ENCODE results near the gene GPC5. TPM values are rescaled to one million over a fixed set of nuclear protein-coding genes. Genes with fewer than 3 reads are reported as not detected.

The GPC5 gene
- total RNA-seq, 1 experiment from 2014 or later: 0.21 TPM

DNA sequence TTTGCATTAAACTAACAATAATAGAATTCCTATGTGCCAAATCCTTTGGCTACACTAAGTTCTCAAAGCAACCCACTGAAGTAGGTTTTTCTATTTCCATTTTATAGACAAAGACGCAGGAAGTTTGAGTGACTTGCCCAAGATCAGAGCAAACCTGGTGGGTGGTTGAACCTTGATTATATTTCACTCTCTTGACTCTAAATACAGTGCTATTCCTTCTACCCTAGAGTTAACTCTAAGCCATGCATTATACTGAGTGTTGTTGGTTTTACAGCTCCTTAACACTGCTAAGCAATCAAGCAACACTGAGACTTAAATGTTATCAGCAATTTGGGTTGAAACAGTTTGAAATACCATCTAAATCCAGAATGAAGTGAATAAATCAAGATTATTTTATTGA is 1014.6 kb downstream of the GPC5 start:
- Histone ChIP-seq H3K4me1 (ENCODE audit: insufficient read depth, low read length, poor library complexity, severe bottlenecking) (no peaks in the 10 kb centered on the region), H3K27me3 (replicated peaks; ENCODE audit: insufficient read depth, low read depth, low read length, poor library complexity) (no peaks in the 10 kb centered on the region), H3K9me3 (ENCODE audit: low read depth, low read length, poor library complexity, severe bottlenecking) (no peaks in the 10 kb centered on the region), H3K4me3 (ENCODE audit: low read depth, low read length, poor library complexity, severe bottlenecking) (no peak overlapping the region), H3K27ac (ENCODE audit: low read depth, low read length, poor library complexity, severe bottlenecking) (no peak overlapping the region), H3K36me3 (ENCODE audit: insufficient read depth, low read length, poor library complexity, severe bottlenecking) (no peaks in the 10 kb centered on the region)
- ChIA-PET POLR2A (ENCODE audit: low non-redundant PET) (no interaction called here), CTCF (no interaction called here)
- no TSS peak for BruUV-seq (replicated peaks)
- TF ChIP-seq, protein P1, sequence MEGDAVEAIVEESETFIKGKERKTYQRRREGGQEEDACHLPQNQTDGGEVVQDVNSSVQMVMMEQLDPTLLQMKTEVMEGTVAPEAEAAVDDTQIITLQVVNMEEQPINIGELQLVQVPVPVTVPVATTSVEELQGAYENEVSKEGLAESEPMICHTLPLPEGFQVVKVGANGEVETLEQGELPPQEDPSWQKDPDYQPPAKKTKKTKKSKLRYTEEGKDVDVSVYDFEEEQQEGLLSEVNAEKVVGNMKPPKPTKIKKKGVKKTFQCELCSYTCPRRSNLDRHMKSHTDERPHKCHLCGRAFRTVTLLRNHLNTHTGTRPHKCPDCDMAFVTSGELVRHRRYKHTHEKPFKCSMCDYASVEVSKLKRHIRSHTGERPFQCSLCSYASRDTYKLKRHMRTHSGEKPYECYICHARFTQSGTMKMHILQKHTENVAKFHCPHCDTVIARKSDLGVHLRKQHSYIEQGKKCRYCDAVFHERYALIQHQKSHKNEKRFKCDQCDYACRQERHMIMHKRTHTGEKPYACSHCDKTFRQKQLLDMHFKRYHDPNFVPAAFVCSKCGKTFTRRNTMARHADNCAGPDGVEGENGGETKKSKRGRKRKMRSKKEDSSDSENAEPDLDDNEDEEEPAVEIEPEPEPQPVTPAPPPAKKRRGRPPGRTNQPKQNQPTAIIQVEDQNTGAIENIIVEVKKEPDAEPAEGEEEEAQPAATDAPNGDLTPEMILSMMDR (conservative IDR thresholded peaks at IDR 0.05; ENCODE audit: low read depth, low read length): no peak
- no peak for TF ChIP-seq EZH2 (IDR thresholded peaks at IDR 0.05; ENCODE audit: borderline replicate concordance, low read depth, low read length, poor library complexity, severe bottlenecking)
- intact Hi-C loops (cut with micrococcal nuclease; ENCODE audit: unreplicated experiment): no loop called here
- DNase-seq (ENCODE audit: low spot score): no peak

DNA sequence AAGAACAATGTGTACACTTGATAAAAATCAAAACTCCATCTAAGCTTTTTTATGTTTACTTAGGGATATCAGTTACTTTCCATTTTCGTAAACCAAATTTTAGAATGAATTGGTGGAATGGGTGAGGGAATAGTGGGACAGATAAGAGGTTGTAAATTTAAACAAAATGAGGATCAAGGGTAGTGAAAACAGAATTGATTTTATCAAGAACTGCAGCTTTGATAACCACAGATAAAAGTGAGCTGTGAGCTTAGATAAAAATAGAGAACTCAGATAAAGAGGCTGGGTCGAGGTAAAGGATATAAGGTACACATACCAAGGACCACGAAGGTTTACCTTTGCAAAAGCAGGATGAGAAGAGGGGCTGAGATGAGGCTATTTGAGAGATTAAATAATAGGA is 1015.0 kb downstream of the GPC5 start:
- Histone ChIP-seq H3K4me3 (ENCODE audit: low read depth, low read length, poor library complexity, severe bottlenecking) (no peak overlapping the region), H3K4me1 (ENCODE audit: insufficient read depth, low read length, poor library complexity, severe bottlenecking) (no peaks in the 10 kb centered on the region), H3K27ac (ENCODE audit: low read depth, low read length, poor library complexity, severe bottlenecking) (no peak overlapping the region), H3K9me3 (ENCODE audit: low read depth, low read length, poor library complexity, severe bottlenecking) (no peaks in the 10 kb centered on the region), H3K36me3 (ENCODE audit: insufficient read depth, low read length, poor library complexity, severe bottlenecking) (no peaks in the 10 kb centered on the region), H3K27me3 (replicated peaks; ENCODE audit: insufficient read depth, low read depth, low read length, poor library complexity) (no peaks in the 10 kb centered on the region)
- ChIA-PET CTCF (no interaction called here), POLR2A (ENCODE audit: low non-redundant PET) (no interaction called here)
- DNase-seq (ENCODE audit: low spot score): no peak
- no TSS peak for BruUV-seq (replicated peaks)
- TF ChIP-seq, protein P1 (conservative IDR thresholded peaks at IDR 0.05; ENCODE audit: low read depth, low read length): no peak
- no peak for TF ChIP-seq EZH2 (IDR thresholded peaks at IDR 0.05; ENCODE audit: borderline replicate concordance, low read depth, low read length, poor library complexity, severe bottlenecking)
- intact Hi-C loops (cut with micrococcal nuclease; ENCODE audit: unreplicated experiment): no loop called here

DNA sequence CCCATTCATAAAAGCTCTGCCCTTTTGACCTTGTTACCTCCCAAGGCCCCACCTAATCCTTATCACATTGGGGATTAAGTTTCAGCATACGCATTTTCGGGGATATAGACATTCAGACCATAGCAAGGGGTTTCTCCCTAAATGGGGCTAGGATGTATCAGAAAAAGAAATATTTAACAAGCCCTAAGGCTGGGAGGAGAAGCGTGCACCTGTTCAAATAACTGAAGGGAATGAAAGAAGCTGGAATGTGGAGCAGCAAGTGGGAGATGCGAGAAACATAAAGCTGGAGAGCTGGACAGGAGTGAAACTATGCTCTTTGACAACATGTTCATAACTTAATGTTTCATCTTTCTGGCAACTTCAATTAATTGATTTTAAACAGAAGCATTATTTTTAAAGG is 1016.4 kb downstream of the GPC5 start:
- Histone ChIP-seq H3K4me3 (ENCODE audit: low read depth, low read length, poor library complexity, severe bottlenecking) (no peak overlapping the region), H3K4me1 (ENCODE audit: insufficient read depth, low read length, poor library complexity, severe bottlenecking) (no peaks in the 10 kb centered on the region), H3K27me3 (replicated peaks; ENCODE audit: insufficient read depth, low read depth, low read length, poor library complexity) (peaks cover 2% of the 10 kb centered on the region), H3K9me3 (ENCODE audit: low read depth, low read length, poor library complexity, severe bottlenecking) (no peaks in the 10 kb centered on the region), H3K27ac (ENCODE audit: low read depth, low read length, poor library complexity, severe bottlenecking) (no peak overlapping the region), H3K36me3 (ENCODE audit: insufficient read depth, low read length, poor library complexity, severe bottlenecking) (no peaks in the 10 kb centered on the region)
- ChIA-PET CTCF (no interaction called here), POLR2A (ENCODE audit: low non-redundant PET) (no interaction called here)
- no peak for DNase-seq (ENCODE audit: low spot score)
- TF ChIP-seq, protein P1 (conservative IDR thresholded peaks at IDR 0.05; ENCODE audit: low read depth, low read length): no peak
- TF ChIP-seq EZH2 (IDR thresholded peaks at IDR 0.05; ENCODE audit: borderline replicate concordance, low read depth, low read length, poor library complexity, severe bottlenecking): no peak
- no TSS peak for BruUV-seq (replicated peaks)
- intact Hi-C loops (cut with micrococcal nuclease; ENCODE audit: unreplicated experiment): no loop called here

All from A673 (cell line).